ENCODE measurements around the gene SAFB.

SAFB gene

GRCh38 chr19:5683177-5683886 lies 60.4 kb downstream of the SAFB start:
- H3K4me3 ChIP-seq (ENCODE audit: low read depth in 1 of 2, low read length in 1 of 2), result no peak overlapping the region
- H3K4me1 ChIP-seq (ENCODE audit: control insufficient read depth in 1 of 2, insufficient read depth in 1 of 2, low read depth in 1 of 2, low read length in 1 of 2), result peaks cover 33 to 40% of the 10 kb centered on the region in 2 experiments
- H3K27me3 ChIP-seq, result peaks cover 6% of the 10 kb centered on the region

DNA sequence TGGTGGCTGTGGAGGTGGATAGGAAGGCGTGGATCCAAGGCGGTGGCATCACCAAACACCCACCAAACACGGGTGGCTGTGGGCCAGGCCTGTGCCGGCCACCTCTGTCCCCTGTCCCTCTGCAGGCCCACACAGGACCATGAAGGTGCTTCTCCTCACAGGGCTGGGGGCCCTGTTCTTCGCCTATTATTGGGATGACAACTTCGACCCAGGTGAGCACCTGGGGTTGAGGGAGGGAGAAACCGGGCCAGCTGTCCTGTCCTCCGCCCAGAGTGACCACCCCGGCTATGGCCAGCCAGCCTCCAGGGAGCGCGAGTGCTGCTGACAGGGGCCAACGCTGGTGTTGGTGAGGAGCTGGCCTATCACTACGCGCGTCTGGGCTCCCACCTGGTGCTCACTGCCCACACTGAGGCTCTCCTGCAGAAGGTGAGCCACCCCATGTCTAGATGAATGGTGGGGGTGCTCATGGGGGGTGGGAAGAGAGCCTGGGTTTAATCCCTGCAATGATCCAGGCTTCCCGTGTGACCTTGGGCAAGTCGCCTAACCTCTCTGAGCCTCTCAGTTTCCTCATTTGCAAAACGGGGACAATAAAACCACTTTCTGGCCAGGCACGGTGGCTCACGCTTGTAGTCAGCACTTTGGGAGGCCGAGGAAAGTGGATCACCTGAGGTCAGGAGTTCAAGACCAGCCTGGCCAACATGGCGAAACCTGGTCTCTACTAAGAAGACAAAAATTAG lies 62.0 kb downstream of the SAFB start:
- Histone ChIP-seq H3K36me3 (no peaks in the 10 kb centered on the region), H3K9me3 (no peaks in the 10 kb centered on the region), H3K4me3 (ENCODE audit: low read depth in 1 of 2, low read length in 1 of 2) (no peak overlapping the region), H3K27ac (no peak overlapping the region), H3K4me1 (ENCODE audit: control insufficient read depth in 1 of 2, insufficient read depth in 1 of 2, low read depth in 1 of 2, low read length in 1 of 2) (peaks cover 29 to 38% of the 10 kb centered on the region in 2 experiments), H3K27me3 (peaks cover 6% of the 10 kb centered on the region)
- TF ChIP-seq CTCF (IDR thresholded peaks at IDR 0.05), result no peak

More at GRCh38 chr19:5683177-5683886, 60.4 kb downstream of the SAFB start:
- Histone ChIP-seq H3K36me3 (no peaks in the 10 kb centered on the region), H3K27ac (no peak overlapping the region), H3K9me3 (no peaks in the 10 kb centered on the region)
- no peak for TF ChIP-seq CTCF (IDR thresholded peaks at IDR 0.05)

DNA sequence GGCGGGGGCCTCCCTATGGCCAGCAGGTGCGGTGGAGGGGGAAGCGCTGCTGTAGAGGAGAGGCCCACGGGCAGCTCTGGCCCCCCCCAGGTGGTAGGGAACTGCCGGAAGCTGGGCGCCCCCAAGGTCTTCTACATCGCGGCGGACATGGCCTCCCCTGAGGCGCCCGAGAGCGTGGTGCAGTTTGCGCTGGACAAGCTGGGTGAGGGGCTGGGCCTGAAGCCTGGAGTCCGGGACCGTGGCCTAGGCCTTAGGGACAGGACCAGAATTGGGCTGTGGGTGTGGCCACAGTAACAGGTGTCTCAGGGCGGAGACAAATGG lies 63.4 kb downstream of the SAFB start:
- Histone ChIP-seq H3K4me3 (ENCODE audit: low read depth in 1 of 2, low read length in 1 of 2) (peak overlapping the region; percentile 68 to 91), H3K27me3 (peaks cover 6% of the 10 kb centered on the region), H3K27ac (peak overlapping the region; percentile 88), H3K9me3 (no peaks in the 10 kb centered on the region), H3K36me3 (no peaks in the 10 kb centered on the region), H3K4me1 (ENCODE audit: control insufficient read depth in 1 of 2, insufficient read depth in 1 of 2, low read depth in 1 of 2, low read length in 1 of 2) (peaks cover 30 to 41% of the 10 kb centered on the region in 2 experiments)
- no peak for TF ChIP-seq CTCF (IDR thresholded peaks at IDR 0.05)

DNA sequence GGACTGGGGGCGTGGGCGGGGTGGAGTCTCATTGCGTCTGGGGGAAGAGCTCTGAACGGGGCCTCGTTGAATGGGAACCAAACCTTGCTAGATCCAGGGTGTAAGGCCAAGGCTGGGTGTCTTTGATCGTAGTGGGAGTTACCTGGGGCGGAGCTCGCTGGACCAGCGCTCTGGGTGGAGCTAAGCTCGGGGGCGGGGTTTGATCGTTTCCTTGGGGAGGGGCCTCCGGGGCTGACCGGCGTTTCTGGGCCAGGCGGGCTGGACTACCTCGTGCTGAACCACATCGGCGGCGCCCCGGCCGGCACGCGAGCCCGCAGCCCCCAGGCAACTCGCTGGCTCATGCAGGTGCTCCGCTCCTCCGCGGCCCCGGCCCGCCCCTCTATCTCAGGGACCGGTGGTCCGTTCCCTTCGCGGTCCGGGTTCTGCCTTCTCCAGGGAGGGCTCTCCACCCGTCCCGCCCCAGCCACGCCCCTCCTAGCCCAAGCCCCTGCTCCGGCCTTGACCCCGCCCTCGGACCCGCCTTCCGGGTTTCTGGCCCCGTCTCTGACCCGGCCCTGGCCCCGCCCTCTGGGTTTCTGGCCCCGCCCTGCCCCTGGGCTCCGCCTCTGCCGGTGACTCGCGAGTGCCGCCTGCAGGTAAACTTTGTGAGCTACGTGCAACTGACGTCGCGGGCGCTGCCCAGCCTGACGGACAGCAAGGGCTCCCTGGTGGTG lies 63.9 kb downstream of the SAFB start:
- Histone ChIP-seq H3K9me3 (no peaks in the 10 kb centered on the region), H3K4me1 (ENCODE audit: control insufficient read depth in 1 of 2, insufficient read depth in 1 of 2, low read depth in 1 of 2, low read length in 1 of 2) (peaks cover 34 to 45% of the 10 kb centered on the region in 2 experiments), H3K27ac (peak overlapping the region; percentile 88)

More for the DNA sequence above, 63.9 kb downstream of the SAFB start:
- TF ChIP-seq CTCF (IDR thresholded peaks at IDR 0.05), result peak; percentile 87
- peaks cover under 1% of the 10 kb centered on the region for H3K27me3 ChIP-seq
- H3K4me3 ChIP-seq (ENCODE audit: low read depth in 1 of 2, low read length in 1 of 2), result peak overlapping the region; percentile 68 to 91
- H3K36me3 ChIP-seq, result peaks cover 1% of the 10 kb centered on the region

Measured in neutrophil (primary cell).